ENCODE data around the gene HSPB1.
A peak's percentile ranks its signal among the peaks of the same experiment; 100 is the strongest.
"Not testable (repeated sequence)": the region's sequence is repeated elsewhere in the genome, so short reads cannot be mapped to it uniquely, and the experiment has no call there.

HSPB1 gene

DNA sequence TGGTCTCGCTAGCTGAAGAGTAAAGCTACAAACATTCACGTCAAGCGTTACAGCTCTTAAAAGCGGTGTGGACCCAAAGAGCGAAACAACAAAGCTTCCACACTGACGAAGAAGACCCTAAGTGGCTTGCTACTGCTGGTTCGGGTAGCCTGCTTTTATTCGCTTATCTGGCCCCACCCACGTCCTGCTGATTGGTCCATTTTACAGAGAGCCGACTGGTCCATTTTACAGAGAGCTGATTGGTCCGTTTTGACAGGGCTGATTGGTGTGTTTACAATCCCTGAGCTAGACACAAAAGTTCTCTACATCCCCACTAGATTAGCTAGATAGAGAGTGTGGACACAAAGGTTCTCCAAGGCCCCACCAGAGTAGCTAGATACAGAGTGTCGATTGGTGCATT, 6.4 kb downstream of the HSPB1 start:
- not testable (repeated sequence) for DNase-seq (ENCODE audit: low read depth in 2 of 2)

- not testable (repeated sequence) for DNase-seq (ENCODE audit: low read depth in 2 of 2)
These were observed 7.0 kb downstream of the HSPB1 start for GRCh38 chr7:76309341-76310101.

GRCh38 chr7:76310102-76310957, 7.9 kb downstream of the HSPB1 start:
- no peak for DNase-seq (ENCODE audit: low read depth in 2 of 2)

DNA sequence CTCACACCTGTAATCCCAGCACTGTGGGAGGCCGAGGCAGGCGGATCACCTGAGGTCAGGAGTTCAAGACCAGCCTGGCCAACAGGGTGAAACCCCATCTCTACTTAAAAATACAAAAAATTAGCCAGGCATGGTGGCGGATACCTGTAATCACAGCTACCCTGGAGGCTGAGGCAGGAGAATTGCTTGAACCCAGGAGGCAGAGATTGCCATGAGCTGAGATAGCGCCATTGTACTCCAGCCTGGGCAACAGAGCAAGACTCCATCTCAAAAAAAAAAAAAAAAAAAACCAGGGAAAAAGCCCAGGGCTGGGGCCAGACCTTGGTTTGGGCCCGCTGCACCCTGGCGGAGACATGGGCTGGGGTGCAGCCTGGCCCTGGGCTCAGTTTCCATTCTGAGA, 9.4 kb downstream of the HSPB1 start:
- not testable (repeated sequence) for DNase-seq (ENCODE audit: low read depth in 2 of 2)

GRCh38 chr7:76314042-76314721, 11.7 kb downstream of the HSPB1 start:
- DNase-seq (ENCODE audit: low read depth in 2 of 2), result peak; percentile 72 to 73

DNA sequence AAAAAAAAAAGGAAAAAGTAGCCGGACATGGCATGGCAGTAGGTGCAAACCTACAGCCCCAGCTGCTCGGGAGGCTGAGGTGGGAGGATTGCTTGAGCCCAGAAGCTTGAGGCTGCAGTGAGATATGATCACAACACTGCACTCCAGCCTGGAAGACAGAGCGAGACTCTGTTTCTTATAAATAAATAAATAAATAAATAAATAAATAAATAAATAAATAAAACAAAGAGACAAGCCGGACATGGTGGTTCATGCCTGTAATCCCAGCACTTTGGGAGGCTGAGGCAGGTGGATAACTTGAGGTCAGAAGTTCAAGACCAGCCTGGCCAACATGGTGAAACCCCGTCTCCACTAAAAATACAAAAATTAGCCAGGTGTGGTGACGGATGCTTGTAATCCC, 12.3 kb downstream of the HSPB1 start:
- DNase-seq (ENCODE audit: low read depth in 2 of 2), result not testable (repeated sequence)

- no peak for DNase-seq (ENCODE audit: low read depth in 2 of 2)
These were observed 12.9 kb downstream of the HSPB1 start for GRCh38 chr7:76315364-76315763.

GRCh38 chr7:76316984-76317781, 14.7 kb downstream of the HSPB1 start:
- DNase-seq (ENCODE audit: low read depth in 2 of 2), result no peak

- DNase-seq (ENCODE audit: low read depth in 2 of 2), result peak; percentile 89 to 91
These were observed 15.5 kb downstream of the HSPB1 start for GRCh38 chr7:76317782-76318487.

DNA sequence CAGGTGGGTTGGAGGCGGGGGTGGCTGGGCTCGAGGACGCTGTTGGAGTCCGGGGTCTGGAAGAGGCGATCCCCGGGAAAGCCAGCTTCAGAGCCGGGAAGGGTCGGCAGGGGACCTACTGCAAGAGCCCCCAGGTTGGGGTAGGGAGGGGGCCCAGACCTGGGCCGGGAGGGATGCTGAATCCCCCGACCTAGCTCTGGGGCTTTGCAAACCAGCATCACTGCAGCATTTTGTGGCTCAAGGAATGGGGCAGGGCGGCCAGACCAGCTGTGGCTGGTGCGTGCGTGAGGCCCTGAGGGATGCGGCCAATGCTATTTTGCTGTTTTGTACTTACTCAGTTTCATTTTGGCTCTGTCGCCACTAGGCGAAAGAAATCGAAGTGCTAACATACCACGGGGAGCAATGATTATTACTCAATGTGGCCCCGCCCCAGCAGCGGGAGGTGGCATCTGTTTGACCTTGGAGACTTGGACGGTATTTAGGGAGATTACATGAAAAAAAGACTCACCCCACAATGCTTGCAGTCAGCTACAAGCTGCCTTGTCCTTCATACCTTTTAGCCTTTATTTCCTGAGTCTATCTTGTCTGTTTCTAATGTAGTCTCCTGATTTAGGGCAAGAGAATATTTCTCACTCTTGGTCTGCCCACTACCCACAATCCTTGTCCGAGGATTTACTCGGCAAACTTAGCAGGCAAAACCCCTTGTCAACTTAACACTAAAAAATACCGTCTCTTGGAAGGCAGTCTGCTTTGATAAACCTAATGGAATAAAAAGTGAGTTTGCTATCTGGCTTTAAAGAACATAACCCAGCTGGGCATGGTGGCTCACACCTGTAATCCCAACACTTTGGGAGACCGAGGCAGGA, 16.2 kb downstream of the HSPB1 start:
- peak; percentile 62 to 65 for DNase-seq (ENCODE audit: low read depth in 2 of 2)

DNA sequence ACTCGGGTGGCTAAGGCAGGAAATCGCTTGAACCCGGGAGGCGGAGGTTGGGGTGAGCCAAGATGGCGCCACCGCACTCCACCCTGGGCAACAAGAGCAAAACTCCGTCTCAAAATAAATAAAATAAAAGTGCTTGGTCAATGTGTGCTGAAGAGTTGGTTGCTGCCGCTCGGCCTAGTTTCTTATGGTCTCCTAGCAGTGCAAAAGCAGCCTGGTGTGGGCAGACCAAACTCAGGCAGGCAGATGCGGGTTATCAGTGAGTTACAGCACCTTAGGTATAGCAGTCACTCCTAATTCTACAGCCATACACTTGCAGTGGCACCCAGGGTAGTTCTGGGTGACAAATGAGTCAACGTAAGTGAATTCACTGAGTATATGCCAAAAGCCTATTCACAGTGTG, 22.6 kb downstream of the HSPB1 start:
- no peak for DNase-seq (ENCODE audit: low read depth in 2 of 2)

- DNase-seq (ENCODE audit: low read depth in 2 of 2), result no peak
These were observed 23.3 kb downstream of the HSPB1 start for GRCh38 chr7:76325811-76326210.

- DNase-seq (ENCODE audit: low read depth in 2 of 2), result no peak
These were observed 24.3 kb downstream of the HSPB1 start for GRCh38 chr7:76326646-76327233.

DNA sequence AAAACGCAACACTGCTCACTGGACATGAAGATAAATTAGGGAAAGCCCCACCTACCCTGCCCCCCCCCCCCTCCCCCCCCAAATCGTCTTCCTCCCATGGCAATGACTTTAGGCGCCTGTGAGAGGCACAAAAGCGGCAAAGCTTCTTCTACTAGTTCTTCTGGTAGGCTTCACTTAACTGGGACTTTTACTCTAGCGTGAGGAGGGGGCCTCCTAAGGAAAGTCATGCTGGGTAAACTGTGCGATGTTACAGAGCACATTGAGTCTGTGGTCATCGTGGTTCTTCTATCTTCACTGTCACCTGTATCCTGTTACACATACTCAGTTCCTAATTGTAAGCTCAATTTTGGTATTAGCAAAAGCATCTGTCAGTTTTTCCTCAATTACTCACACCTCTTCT, 25.1 kb downstream of the HSPB1 start:
- DNase-seq (ENCODE audit: low read depth in 2 of 2), result no peak

GRCh38 chr7:76328389-76328788, 25.9 kb downstream of the HSPB1 start:
- no peak for DNase-seq (ENCODE audit: low read depth in 2 of 2)

DNA sequence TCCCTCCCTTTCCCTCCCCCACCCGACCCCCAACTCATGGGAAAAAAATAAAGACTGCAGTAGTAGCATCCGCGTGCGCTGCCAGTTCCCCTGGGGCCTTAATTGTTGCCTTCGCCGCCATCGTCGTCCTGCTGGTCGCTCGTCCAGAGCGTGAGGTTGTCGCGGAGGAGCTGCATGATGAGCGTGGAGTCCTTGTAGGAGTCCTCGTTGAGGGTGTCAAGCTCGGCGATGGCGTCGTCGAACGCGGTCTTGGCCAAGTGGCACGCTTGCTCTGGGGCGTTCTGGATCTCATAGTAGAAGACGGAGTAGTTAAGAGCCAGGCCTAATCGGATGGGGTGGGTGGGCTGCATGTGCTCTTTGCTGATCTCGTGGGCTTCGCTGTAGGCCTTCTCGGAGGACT, 27.0 kb downstream of the HSPB1 start:
- DNase-seq (ENCODE audit: low read depth in 2 of 2), result no peak

DNA sequence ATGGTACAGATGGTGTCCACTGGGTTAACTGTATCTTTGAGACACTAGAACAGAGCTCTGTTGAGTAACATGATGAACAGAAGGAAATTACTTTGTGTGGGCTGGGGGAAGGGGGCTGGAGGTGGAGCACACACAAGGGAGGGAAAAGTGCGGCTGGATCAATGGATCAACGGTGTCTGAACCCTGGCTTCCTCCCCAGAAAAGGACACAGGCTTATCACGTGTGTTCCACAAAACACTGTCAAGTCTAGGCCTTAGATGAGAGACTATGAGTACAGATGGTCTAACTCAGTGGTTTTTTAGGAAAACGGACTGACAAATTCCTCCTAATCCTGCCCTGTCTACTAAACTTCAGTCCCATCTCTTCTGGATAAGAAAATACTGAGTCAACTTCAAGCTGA, 27.8 kb downstream of the HSPB1 start:
- DNase-seq (ENCODE audit: low read depth in 2 of 2), result no peak

DNA sequence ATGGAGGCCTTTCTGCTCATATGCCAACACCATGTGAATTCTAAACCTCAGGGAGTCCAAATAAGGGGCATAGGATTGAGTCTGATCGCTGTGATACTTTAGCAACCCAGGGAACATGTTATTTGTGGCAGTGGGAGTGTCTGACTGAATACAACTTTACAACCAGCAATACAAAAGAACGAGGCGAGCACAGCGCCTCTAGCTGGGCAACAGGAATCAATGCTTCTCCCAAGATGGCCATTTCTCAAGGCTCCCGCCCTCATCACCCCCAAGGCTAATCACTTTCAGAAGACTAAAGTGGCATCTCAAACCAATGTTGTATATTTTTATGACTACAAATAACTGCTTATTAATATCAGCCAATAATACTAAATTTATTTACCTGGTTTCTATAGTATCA, 28.2 kb downstream of the HSPB1 start:
- no peak for DNase-seq (ENCODE audit: low read depth in 2 of 2)

- DNase-seq (ENCODE audit: low read depth in 2 of 2), result no peak
These were observed 29.6 kb downstream of the HSPB1 start for GRCh38 chr7:76332078-76332477.

Data from fibroblast of skin of left quadriceps (primary cell).